GM19043 (cell line): ENCODE results near the gene SYTL4.
A peak's percentile ranks its signal among the peaks of the same experiment; 100 is the strongest.

Experiments
- ATAC-seq: cut with Tn5 transposase; IDR thresholded peaks from one replicate; pipeline ENCODE4 v1.9.1; 2021; ENCODE audit warnings: low read depth; ENCODE audit not compliant: unreplicated experiment

The SYTL4 gene

DNA sequence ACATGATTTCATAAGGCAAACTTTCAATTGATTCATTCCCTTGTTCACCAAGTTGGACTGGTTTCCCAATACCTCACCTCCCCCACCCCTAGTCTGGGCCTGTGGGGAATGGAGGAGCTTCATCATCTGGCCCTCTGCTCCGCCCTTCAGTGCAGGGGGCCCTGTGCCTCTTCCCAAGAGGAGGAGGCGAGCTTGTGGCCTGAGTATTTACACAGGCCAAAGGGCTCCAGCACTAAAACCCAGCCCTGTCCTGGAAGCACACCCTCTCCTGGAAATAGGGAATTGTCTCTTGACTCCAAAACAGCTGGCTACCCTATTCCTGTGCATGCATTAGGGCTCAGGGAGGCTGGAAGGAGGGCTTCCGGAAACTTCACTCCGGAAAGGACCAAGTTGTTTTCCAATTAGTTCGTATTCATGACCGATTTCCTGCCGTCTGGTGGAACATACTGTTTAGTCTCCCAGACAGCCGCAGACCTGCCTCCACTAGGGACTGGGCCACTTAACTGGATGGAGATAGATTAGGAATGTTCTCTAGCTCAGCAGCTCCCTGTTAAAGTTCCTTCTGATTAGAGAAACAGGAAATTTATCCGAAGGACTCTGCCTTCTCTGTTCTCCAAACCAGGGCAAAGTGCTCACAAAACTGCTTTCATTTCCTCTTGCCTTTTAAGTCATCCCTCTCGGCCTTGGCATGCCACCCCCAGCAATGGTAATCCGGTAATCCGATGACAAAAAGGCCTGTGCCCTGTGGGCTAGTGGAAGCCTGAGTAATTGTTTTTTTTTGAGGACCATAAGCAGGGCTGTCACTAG, 82.2 kb downstream of the SYTL4 start:
- ATAC-seq = no peak

GRCh38 chrX:100648458-100649417, 83.2 kb downstream of the SYTL4 start:
- ATAC-seq = no peak

DNA sequence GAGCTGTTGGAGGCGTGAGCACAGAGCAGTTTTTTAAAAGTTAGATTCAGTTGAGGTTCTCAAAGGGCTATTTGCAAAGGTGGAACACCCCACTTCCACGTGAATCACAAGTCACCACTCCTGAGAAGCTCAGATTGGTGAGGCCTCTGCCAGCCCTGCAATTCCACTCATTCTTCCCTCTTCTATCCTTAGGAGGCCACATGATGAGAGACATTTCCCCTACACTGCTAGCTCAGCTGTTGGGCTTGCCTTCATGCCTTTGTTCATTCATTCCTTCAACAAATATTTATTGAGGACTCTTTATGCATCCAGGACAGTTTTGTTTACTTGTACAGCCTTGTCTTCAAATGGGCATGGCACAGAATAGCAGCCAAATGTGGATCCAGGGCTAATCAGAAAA, 84.2 kb downstream of the SYTL4 start:
- no peak for ATAC-seq

GRCh38 chrX:100647095-100647494, 84.8 kb downstream of the SYTL4 start:
- ATAC-seq = no peak

- no peak for ATAC-seq
These were observed 86.8 kb downstream of the SYTL4 start for GRCh38 chrX:100645106-100645505.

DNA sequence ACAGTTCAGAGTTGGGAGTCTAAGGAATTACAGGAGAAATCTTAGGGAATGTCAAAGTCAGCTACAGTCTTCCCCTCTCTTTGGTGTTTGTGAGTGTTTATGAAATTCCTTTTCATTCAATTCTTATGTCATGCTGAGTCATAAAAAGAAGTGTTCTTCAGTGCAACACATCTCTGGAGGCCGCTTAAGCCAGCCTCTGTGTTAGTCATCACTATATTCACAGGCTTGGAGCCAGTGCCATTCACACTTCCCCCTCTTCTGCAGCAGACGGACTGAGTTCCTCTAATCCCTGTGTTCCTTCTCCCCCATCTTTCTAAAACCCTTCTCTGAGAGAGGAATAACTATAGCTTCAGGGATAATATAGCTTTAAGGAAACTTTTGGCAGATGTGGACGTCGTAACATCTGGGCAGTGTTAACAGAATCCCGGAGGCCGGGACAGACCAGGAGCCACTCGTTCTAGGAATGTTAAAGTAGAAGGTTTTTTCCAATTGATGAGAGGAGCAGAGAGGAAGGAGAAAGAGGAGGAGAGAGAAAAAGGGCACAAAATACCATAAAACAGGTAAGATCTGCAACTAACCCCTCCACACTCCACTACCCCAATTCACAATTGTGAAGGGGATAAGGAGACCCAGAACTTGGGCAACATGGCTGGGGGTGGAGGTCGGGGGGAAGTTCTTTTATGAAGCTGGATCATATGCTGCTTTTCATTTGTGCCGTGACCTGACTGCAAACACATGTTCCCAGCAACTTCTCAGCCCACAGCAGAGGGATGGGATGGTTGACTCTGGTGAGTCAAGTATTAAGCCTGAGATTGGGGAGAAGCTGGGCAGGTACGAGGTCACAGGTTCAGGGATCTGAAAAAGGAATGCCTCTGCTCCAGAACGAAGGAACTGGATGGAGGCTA, 87.7 kb downstream of the SYTL4 start, which contains the start of gene SRPX2:
TSS of gene SRPX2 (plus strand) at position 244 of the 905 bp plus-strand sequence. CDS start 2,124 bp downstream, outside the sequence.
- no peak for ATAC-seq

DNA sequence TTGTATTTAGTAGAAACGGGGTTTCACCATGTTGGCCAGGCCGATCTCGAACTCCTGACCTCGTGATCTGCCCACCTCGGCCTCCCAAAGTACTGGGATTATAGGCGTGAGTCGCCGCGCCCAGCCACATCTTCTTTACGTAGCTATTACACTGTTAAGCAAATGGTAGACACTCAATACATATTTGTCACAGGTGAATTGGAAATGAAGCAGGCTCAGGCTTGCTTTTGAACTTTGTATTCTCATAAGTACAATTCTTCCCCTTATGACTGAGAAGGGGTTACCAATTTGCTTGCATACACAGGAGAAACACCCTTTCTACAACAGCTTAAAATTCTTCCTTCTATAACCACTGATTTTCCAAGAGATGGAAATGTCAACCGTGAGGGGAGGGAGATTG, 88.7 kb downstream of the SYTL4 start:
- ATAC-seq = no peak

- no peak for ATAC-seq
These were observed 89.6 kb downstream of the SYTL4 start for GRCh38 chrX:100642290-100642689.

DNA sequence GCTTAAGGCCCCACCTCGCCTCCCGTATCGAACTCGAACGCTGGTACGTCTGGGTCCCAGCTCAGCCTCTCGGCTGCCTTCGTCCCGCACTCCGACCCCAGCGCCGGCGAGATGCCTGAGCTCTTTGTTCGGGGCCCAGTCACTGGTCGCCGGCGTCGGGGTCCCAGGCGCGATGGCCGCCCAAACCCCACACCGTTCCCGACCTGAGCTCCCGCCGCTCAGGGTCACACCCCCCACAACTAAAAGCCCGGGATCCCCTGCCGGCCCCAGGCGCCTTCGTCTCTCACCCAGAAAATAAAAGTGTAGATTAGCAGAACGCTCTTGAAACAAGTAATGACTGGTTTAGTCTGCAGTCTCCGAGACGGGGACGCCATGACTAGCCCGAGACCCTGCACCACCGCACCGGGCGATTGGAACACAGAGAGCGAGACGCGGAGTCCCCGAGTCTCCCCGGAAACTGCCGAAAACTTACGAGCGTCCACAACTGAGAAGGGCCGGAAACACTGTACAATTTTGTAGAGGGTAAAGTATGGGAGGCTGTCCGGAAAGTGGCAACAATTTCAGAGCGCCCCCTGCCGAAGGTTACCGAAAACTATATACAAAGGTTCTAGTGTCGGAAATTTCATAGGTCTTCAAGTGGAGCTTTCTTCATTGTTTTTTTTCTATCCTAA, 95.5 kb downstream of the SYTL4 start, which contains the start of gene TSPAN6:
TSS of gene TSPAN6 (minus strand) at position 486 of the 671 bp plus-strand sequence. CDS start at position 374, 112 bp downstream.
- ATAC-seq = peak; percentile 98

GRCh38 chrX:100635989-100636320, 96.0 kb downstream of the SYTL4 start:
- no peak for ATAC-seq

- no peak for ATAC-seq
These were observed 96.9 kb downstream of the SYTL4 start for GRCh38 chrX:100635040-100635439.

DNA sequence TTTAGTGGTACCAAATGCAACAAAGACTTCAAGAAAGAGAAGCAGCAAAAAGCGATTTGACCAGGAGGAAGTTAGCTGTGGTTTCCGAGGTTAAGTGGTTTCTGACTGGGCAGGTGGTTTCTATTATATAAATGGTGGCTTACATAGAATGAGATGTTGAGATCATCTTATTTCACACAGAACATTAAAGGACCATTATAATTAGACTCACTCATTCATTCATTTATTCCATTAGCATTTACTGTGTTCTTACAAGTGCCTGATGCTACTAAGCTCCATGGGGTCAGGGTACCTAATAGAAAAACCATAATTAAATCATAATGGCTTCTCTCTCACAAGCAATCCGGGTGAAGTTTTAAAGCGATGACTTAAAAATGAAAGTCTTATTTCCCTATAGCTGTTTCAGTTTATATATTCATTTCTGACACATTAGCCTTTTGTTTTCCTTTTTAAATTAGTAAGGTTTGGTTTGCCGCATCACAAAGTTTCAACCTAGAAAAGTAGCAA, 105.9 kb downstream of the SYTL4 start:
- ATAC-seq = peak; percentile 90
